Pancreas (tissue), 10 donors: ENCODE results near the gene IL20RA. TPM values are rescaled to one million over a fixed set of nuclear protein-coding genes. Genes with fewer than 3 reads are reported as not detected.

Experiments used
- ATAC-seq, 4 donors: fragments of 200-7000 bp; cut with Tn5 transposase; one replicate each; pipeline versions ENCODE4 v1.8.0 to v1.9.1; 2020; ENCODE audit warnings: mild to moderate bottlenecking in 4 of 4, moderate library complexity in 4 of 4
- DNase-seq, 6 donors: peaks; one replicate each; pipeline ENCODE4 v3.0.0-alpha.2; 2020
- FAIRE-seq: peaks from 2 replicates; lab custom pipeline; 2012; peaks lifted over from hg19 to GRCh38; lab: Jason Lieb, UNC
- H3K27ac ChIP-seq, 4 donors: fragments of 200-600 bp; sonication (generic); 1 replicate in 3 of 4; 2 replicates in 1 of 4; pipeline versions ENCODE4 v1.5.0 to v1.8.0; 2020
- H3K27me3 ChIP-seq, 4 donors: fragments of 200-600 bp; one replicate each; pipeline ENCODE4 v1.8.0; 2021
- H3K36me3 ChIP-seq, 3 donors: fragments of 200-600 bp; sonication (generic) in 1 of 3; one replicate each; pipeline versions ENCODE4 v1.5.0 to v1.8.0; 2020 to 2021
- H3K4me1 ChIP-seq, 3 donors: fragments of 200-600 bp; one replicate each; pipeline ENCODE4 v1.8.0; 2021
- H3K4me3 ChIP-seq, 4 donors: fragments of 200-600 bp; sonication (generic) in 2 of 4; one replicate each; pipeline versions ENCODE4 v1.5.0 to v1.8.0; 2020 to 2021
- H3K9me3 ChIP-seq, 4 donors: fragments of 200-600 bp; one replicate each; pipeline ENCODE4 v1.8.0; 2021
- WGBS, 2 donors: extraction: QIAGEN DNeasy Blood & Tissue Kit; methylation state at CpG; one replicate each; pipeline ENCODE4 v1.1.7; 2013; 5-methylcytosine and 5-hydroxymethylcytosine counted together
- intact Hi-C, 3 donors: fragments of 100-400 bp; cut with DNase I; formaldehyde crosslinking; loops; one replicate each; pipeline versions ENCODE4 v1.11.1 to v1.14.2; 2022
- polyA plus RNA-seq, 2 donors: library from polyadenylated mRNA; stranded (reverse); fragments of 200-250 nt; gene quantifications; one replicate each; pipeline ENCODE4 v1.2.3, GENCODE V29; 2013
- total RNA-seq, 6 donors: library from RNA; stranded (reverse); fragmentation: NEBNext Ultra II Directional in 4 of 6; extraction: Animal tissue kit (Norgen Biotek cat#: 25700) in 4 of 6; gene quantifications; one replicate each; pipeline versions ENCODE4 v1.2.1 to v1.2.4, GENCODE V29; 2021 to 2023
- TF ChIP-seq, protein P1 (sequence below), 4 donors: fragments of 200-600 bp; sonication (generic) in 3 of 4; IDR thresholded peaks; one replicate each; pipeline versions ENCODE4 v1.5.0 to v1.8.0; 2021; ENCODE audit warnings: antibody characterized with exemption in 4 of 4
- donor health status: healthy with polysubstance abuse.
- donor health status: DM: no; HTN: no; CAD: no; lungs with moderate emphysema.
- donor health status: DM: no; HTN: no; CAD: no.
- donor health status: control.
- donor health status: control.
- donor health status: Bipolar disorder and iron deficiency.
- donor health status: DM: yes; HTN: yes; CAD: no.
- donor health status: DM: no; HTN: no; CAD: no.
- donor health status: DM: no; HTN: no; CAD: no.
- donor health status: DM: yes; HTN: yes; CAD: no.

The IL20RA gene
- total and polyA plus RNA-seq, 8 donors: 5.5 to 22.2 (median 9.0) TPM

DNA sequence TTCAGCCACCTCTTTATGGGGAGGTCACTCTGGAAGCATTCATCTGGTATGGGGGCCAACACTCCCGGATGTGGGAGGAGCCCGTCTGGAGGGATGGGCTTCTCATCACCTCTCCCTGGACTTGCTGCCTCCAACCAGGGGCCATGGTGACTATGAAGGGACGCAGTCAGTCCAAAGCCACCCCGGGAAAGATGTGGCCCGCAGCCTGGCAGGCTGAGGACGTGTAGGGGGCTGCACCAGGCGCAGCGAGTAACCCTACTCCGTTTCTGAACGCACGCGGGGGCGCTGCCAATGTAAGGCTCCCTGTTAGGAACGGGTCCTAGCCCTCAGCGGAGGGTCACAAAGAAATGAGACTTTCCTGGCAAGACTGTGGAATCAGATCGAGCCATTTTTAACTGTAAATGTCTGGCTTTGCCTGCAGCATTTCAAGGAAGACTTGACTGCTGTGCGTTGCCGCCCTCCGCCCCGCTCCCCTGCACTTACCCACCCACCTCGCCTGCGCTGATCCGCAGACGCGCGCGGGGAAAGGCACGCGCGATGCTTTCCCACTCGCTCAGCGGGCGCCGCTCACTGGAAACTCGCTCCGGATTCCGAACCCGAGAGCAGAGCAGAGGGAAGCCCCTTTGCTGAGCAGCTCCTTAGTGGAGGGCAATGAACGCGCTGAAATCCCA lies 55.1 kb downstream of the IL20RA start:
- no peak for FAIRE-seq
- intact Hi-C loops: no loop called here
- DNase-seq: peak in 3 of 6 donors; percentile 29 to 70 (median 64)
- WGBS, 2 donors: 2 to 3% methylated on average over 40 of the region's 40 CpGs
- H3K4me1 ChIP-seq: peaks cover 0 to 16% (median 0%) of the 10 kb centered on the region in 3 donors
- TF ChIP-seq, protein P1, sequence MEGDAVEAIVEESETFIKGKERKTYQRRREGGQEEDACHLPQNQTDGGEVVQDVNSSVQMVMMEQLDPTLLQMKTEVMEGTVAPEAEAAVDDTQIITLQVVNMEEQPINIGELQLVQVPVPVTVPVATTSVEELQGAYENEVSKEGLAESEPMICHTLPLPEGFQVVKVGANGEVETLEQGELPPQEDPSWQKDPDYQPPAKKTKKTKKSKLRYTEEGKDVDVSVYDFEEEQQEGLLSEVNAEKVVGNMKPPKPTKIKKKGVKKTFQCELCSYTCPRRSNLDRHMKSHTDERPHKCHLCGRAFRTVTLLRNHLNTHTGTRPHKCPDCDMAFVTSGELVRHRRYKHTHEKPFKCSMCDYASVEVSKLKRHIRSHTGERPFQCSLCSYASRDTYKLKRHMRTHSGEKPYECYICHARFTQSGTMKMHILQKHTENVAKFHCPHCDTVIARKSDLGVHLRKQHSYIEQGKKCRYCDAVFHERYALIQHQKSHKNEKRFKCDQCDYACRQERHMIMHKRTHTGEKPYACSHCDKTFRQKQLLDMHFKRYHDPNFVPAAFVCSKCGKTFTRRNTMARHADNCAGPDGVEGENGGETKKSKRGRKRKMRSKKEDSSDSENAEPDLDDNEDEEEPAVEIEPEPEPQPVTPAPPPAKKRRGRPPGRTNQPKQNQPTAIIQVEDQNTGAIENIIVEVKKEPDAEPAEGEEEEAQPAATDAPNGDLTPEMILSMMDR (IDR thresholded peaks at IDR 0.05): no peak
- H3K9me3 ChIP-seq: no peaks in the 10 kb centered on the region
- H3K27ac ChIP-seq: no peak overlapping the region
- H3K4me3 ChIP-seq: peak overlapping the region; percentile 5 to 52 (median 26)
- H3K36me3 ChIP-seq: no peaks in the 10 kb centered on the region
- H3K27me3 ChIP-seq: peaks cover 0 to 5% (median 0%) of the 10 kb centered on the region in 4 donors
- ATAC-seq: peak; percentile 46 to 83 (median 80)

DNA sequence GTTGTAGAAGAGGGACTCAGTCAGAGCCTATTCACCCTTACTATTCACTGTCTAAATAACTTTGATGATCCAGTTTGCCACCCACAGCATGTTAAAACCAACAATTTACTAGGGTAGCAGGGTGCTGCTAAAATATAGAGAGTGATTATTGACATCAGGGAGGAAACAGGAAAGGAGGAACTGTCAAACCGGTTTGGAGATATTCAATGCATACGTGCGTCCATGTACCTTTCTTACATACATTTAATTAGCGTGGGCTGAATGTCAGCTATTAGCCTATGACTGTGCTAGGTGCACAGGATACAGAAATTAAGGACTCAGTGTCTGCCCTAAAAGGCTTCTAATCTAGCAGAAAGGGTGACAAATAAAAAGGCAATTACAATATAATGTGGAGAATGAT lies 57.2 kb downstream of the IL20RA start:
- DNase-seq (no peak), FAIRE-seq (no peak), ATAC-seq (no peak)
- Histone ChIP-seq H3K9me3 (no peaks in the 10 kb centered on the region), H3K27ac (no peak overlapping the region), H3K27me3 (peaks cover 0 to 5% (median 0%) of the 10 kb centered on the region in 4 donors), H3K4me1 (peaks cover 0 to 9% (median 0%) of the 10 kb centered on the region in 3 donors), H3K36me3 (no peaks in the 10 kb centered on the region), H3K4me3 (no peak overlapping the region)
- TF ChIP-seq, protein P1 (IDR thresholded peaks at IDR 0.05): no peak
- 82 to 86% methylated on average over 4 of the region's 4 CpGs for WGBS, 2 donors
- intact Hi-C loops: no loop called here

DNA sequence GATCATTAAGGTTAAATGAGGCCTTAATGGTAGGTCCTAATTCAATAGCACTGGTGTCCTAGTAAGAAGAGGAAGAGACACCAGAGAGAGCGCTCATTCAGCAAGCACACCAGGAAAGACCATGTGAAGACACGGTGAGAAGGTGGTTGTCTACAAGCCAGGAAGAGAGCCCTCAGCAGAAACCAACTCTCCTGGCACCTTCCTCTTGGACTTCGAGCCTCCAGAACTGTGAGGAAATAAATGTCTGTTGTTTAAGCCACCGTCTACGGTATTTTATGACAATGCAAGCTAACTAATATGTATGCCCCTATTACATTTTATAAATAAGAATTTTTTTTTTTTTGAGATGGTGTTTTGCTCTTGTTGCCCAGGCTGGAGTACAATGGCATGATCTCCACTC lies 59.3 kb downstream of the IL20RA start:
- H3K36me3 ChIP-seq: no peaks in the 10 kb centered on the region
- peaks cover 0 to 9% (median 0%) of the 10 kb centered on the region in 3 donors for H3K4me1 ChIP-seq
- WGBS, 2 donors: 93 to 98% methylated on average over 5 of the region's 5 CpGs
- no peak for FAIRE-seq
- no peaks in the 10 kb centered on the region for H3K27me3 ChIP-seq
- TF ChIP-seq, protein P1 (IDR thresholded peaks at IDR 0.05): no peak
- no peak overlapping the region for H3K27ac ChIP-seq
- ATAC-seq: no peak
- no peaks in the 10 kb centered on the region for H3K9me3 ChIP-seq
- DNase-seq: no peak
- H3K4me3 ChIP-seq: no peak overlapping the region
- intact Hi-C loops: no loop called here

DNA sequence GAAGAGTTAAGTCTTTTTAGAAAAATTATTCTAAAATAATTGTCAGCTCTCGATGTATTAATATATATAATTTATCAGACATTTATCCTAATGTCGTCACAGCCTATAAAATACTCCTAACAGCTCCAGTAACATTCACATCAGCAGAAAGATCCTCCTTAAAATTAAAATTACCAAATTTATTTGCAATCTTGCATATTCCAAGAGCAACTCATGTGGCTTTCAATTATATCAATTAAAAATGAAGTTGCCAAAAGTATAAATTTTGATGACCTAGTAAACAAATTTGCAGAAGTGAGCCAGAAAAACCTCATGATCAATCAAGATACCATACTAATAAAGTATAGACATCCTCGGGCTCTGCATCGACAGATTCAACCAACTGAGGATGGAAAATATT lies 60.2 kb downstream of the IL20RA start:
- intact Hi-C loops: no loop called here
- DNase-seq (no peak), ATAC-seq (no peak), FAIRE-seq (no peak)
- H3K27me3 ChIP-seq: no peaks in the 10 kb centered on the region
- H3K4me1 ChIP-seq: peaks cover 0 to under 1% (median 0%) of the 10 kb centered on the region in 3 donors
- H3K4me3 ChIP-seq: no peak overlapping the region
- no peaks in the 10 kb centered on the region for H3K9me3 ChIP-seq
- no peaks in the 10 kb centered on the region for H3K36me3 ChIP-seq
- TF ChIP-seq, protein P1 (IDR thresholded peaks at IDR 0.05): no peak
- no peak overlapping the region for H3K27ac ChIP-seq
- WGBS, 2 donors: 94 to 95% methylated on average over 4 of the region's 4 CpGs

DNA sequence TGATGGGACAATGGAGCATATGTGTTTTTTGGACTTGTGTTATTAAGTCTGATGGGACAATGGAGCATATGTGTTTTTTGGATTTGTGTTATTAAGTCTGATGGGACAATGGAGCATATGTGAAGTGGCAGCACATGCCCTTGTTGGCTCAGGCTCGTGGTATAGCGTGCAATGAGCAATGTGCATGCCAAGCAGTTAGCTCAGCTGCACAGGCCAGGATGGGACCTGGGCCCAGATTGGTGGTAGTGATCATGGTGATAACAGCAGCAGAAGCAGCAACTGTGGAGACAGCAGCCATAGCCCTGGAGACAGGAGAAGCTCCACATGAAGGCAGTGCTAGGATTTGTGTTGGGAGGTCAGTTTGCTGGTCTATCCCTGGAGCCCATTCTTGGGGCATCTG lies 61.1 kb downstream of the IL20RA start:
- TF ChIP-seq, protein P1 (IDR thresholded peaks at IDR 0.05): no peak
- Histone ChIP-seq H3K36me3 (no peaks in the 10 kb centered on the region), H3K9me3 (no peaks in the 10 kb centered on the region), H3K4me1 (no peaks in the 10 kb centered on the region), H3K27ac (no peak overlapping the region), H3K27me3 (no peaks in the 10 kb centered on the region), H3K4me3 (no peak overlapping the region)
- FAIRE-seq (no peak), ATAC-seq (no peak), DNase-seq (no peak)
- intact Hi-C loops: no loop called here
- 53 to 57% methylated on average over 2 of the region's 2 CpGs for WGBS, 2 donors
